SK-N-SH (cell line): ENCODE measurements around the gene TMOD2.

Experiments
- CTCF ChIP-seq: fragments of 200-600 bp; sonication (generic); IDR thresholded peaks from 2 replicates; pipeline ENCODE4 v1.6.1; 2017; ENCODE audit warnings: antibody characterized with exemption, mild to moderate bottlenecking, moderate library complexity
- YY1 ChIP-seq: IDR thresholded peaks from 2 replicates; pipeline ENCODE4 v1.4.0; 2012; ENCODE audit warnings: low read depth, mild to moderate bottlenecking

DNA sequence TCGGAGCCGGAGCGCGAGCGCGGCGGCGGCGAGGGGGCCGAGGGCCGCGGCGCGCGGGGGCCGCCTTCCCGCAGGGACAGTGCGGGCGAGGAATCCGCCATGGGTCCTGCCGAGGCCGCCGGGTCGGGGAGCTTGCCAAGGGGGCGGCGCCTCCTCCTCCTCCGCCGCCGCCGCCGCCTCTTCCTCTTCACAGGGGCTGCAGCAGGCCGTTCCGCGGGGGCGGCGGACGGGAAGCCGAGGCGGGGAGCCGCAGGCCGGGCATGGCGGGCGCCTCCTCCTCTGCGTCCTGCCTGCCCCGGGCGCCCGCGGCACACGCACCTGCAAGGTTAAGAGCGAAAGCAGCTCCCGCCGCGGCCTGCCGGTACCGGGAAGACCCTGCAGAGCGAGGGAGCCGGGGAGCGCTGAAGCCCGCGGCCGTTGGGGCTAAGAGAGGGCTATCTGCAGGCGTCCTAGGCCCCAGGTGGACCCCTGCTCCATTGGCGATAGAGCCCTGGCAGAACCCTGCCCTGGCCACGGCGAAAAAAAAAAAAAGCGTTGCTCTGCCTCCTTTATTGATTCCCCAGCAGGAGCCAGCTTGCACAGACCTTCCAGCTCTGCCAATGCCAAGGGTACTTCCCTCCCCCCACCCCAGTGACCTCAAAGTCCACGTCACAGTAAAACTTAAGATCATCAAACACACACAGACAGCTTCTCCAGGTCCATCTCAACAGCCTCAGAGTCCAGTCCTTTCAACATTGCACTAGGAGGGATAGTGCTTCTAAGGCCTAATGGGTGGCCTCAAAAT is 13.7 kb upstream of the TMOD2 start, which contains the start of gene LYSMD2:
- TF ChIP-seq YY1 (peak; percentile 38; the same call in 1 of the 2 replicates), CTCF (no peak)
